ENCODE measurements around the gene SEPTIN1. TPM values are rescaled to one million over a fixed set of nuclear protein-coding genes. Genes with fewer than 3 reads are reported as not detected.

SEPTIN1 gene
- total and polyA plus RNA-seq, 2 of the 4 experiments (the other 2 are of a cell fraction) = 0.24 TPM; not detected in 1

DNA sequence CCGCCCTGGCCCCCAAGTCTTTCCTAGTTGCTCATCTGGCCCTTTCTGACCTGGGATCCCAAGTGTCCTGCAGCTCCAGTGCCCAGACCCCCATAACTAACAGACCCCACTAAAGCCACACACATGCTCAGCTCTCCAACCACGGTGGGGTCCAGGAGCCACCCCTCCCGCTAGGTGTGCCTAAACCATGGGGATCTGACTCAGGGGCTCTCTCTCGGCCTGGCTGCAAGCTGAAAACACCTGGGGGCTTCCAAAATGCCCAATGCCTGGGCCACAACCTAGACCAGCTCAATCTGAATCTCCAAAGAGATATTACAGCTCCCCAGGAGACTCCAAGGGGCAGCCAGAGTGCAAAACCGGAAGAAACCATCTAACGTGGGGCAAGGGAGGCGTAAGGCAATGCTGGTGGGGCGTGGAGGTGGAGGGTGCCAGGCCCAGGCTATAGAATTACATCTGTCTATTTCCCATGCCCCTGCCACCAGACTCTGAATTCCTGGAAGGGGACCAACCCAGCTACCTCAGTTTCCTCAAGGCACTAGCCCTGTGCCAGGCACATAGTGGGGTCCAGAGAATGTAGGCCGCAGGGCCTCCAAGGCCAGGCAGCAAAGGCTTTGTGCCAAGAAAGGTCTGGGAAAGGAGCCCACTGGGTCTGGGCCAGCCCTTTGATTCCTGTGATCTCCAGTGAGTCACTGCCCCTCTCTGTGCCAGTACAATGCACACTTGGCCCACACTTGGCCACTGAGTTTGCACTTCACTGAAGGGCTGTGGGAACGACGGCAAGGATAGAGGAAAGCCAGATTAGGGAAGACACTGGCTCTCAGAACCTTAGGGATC, 30.6 kb downstream of the SEPTIN1 start:
- no peaks in the 10 kb centered on the region for H3K27me3 ChIP-seq (ENCODE audit: control insufficient read depth, insufficient read depth, low read length)
- intact Hi-C loops (cut with micrococcal nuclease) = no loop called here
- POLR2A ChIA-PET (ENCODE audit: unreplicated experiment) = interaction anchor here (0.5 kb wide), 1 partner anchor 10 kb away, joined by 4 read pairs; no protein-coding TSS in a partner anchor
- dilution Hi-C loops (cut with HindIII; ENCODE audit: low sequenced_read_pairs, unreplicated experiment) = no loop called here
- no peak overlapping the region for H4K91ac ChIP-seq (ENCODE audit: insufficient read depth, low read depth, low read length)
- H3K36me3 ChIP-seq (ENCODE audit: control insufficient read depth, insufficient read depth, low read length) = peaks cover 29% of the 10 kb centered on the region
- no peak overlapping the region for H2BK120ac ChIP-seq (ENCODE audit: low read depth, low read length)
- H2BK5ac ChIP-seq (ENCODE audit: low read depth, low read length, poor library complexity, severe bottlenecking) = no peak overlapping the region
- no peak overlapping the region for H3K4me3 ChIP-seq (ENCODE audit: insufficient read depth, low read depth, low read length)
- peak overlapping the region; percentile 47; the same call in 1 of the 2 replicates for H2AK5ac ChIP-seq (ENCODE audit: low read depth, low read length)
- H3K14ac ChIP-seq (replicated peaks; ENCODE audit: low read depth, low read length) = 0 out of 2 replicates have a peak overlapping the region, but pooled peaks have one; percentile 12
- DNase-seq = peak; percentile 90
- H3K4me2 ChIP-seq (ENCODE audit: low read depth, low read length) = no peak overlapping the region
- no peak overlapping the region for H4K5ac ChIP-seq (ENCODE audit: low read depth, low read length)
- no peak overlapping the region for H3K23ac ChIP-seq (ENCODE audit: low read depth, low read length)
- in situ Hi-C loops (cut with MboI; ENCODE audit: low sequenced_read_pairs) = no loop called here
- no TSS peak for BruUV-seq (replicated peaks)
- H3K4me1 ChIP-seq (ENCODE audit: control insufficient read depth, insufficient read depth, low read length) = peaks cover 7% of the 10 kb centered on the region; the same call in 1 of the 2 replicates
- WGBS, 2 experiments (ENCODE audit: extremely low coverage in 2 of 2, insufficient read length in 1 of 2) = 63% methylated on average over 4 of the region's 11 CpGs; no CpG with 5 or more reads in 1 of the 2 experiments
- H3K56ac ChIP-seq (ENCODE audit: extremely low read depth, insufficient read depth, low read length) = no peak overlapping the region
- H3K9me1 ChIP-seq (ENCODE audit: insufficient read depth, low read length) = peaks cover 9% of the 10 kb centered on the region
- H2AK9ac ChIP-seq (replicated peaks; ENCODE audit: low read depth, low read length, poor library complexity) = no peak overlapping the region
- no peak overlapping the region for H2BK20ac ChIP-seq (ENCODE audit: low read depth, low read length)
- no peak overlapping the region for H2BK15ac ChIP-seq (ENCODE audit: low read depth, low read length)
- no peaks in the 10 kb centered on the region for H3K9me3 ChIP-seq (ENCODE audit: control insufficient read depth, insufficient read depth, low read length)
- peak; percentile 6; the same call in 1 of the 2 replicates for ATAC-seq (ENCODE audit: low read depth)
- CTCF ChIA-PET = no interaction called here
- H3K4ac ChIP-seq (ENCODE audit: low read depth, low read length) = no peak overlapping the region
- peaks cover 17% of the 10 kb centered on the region; the same call in 1 of the 2 replicates for H4K20me1 ChIP-seq (ENCODE audit: insufficient read depth, low read length)
- no peak overlapping the region for H4K8ac ChIP-seq (ENCODE audit: low read depth in 2 of 2, low read length in 2 of 2)
- no peak for TF ChIP-seq MXI1 (IDR thresholded peaks at IDR 0.05; ENCODE audit: borderline replicate concordance, low read depth, low read length)
- TF ChIP-seq FOS (IDR thresholded peaks at IDR 0.05; ENCODE audit: low read depth, low read length) = peak; percentile 59
- TF ChIP-seq POLR2A (IDR thresholded peaks at IDR 0.05; ENCODE audit: low read depth, low read length) = peak; percentile 26
- 0 out of 2 replicates have a peak, but pooled peaks have one; percentile 36 for TF ChIP-seq BHLHE40 (IDR thresholded peaks at IDR 0.05; ENCODE audit: low read depth, low read length)
- H3K27ac ChIP-seq (ENCODE audit: insufficient read depth, low read length) = peak overlapping the region; percentile 7; the same call in 1 of the 2 replicates
- no peak overlapping the region for H3K9ac ChIP-seq (ENCODE audit: low read depth, low read length)
- no peak overlapping the region for H2AFZ ChIP-seq (replicated peaks; ENCODE audit: low read length, poor library complexity)
- H3K18ac ChIP-seq (ENCODE audit: low read depth, low read length) = no peak overlapping the region
- peaks cover 0 to 69% of the 10 kb centered on the region in 2 experiments; a peak in 3 of 4 replicates for H3K79me1 ChIP-seq (ENCODE audit: low read depth in 1 of 2, low read length in 2 of 2)

Data from IMR-90 (cell line).